Nephron (organoid): Measurements from ENCODE around the gene FBXO8.
A peak's percentile ranks its signal among the peaks of the same experiment; 100 is the strongest.

Experiments used
- H3K27ac Mint-ChIP-seq, 3 experiments: 2 replicates each; pipeline ENCODE4 v1.8.0; 2020; ENCODE audit warnings: mixed read lengths in 3 of 3, mild to moderate bottlenecking in 2 of 3, moderate library complexity in 1 of 3
- H3K27me3 Mint-ChIP-seq: 2 replicates; pipeline ENCODE4 v1.8.0; 2021; ENCODE audit warnings: low read depth, mild to moderate bottlenecking, moderate library complexity, mixed read lengths
- H3K36me3 Mint-ChIP-seq: 2 replicates; pipeline ENCODE4 v1.8.0; 2020; ENCODE audit warnings: low read depth, mixed read lengths
- H3K4me1 Mint-ChIP-seq: 2 replicates; pipeline ENCODE4 v1.8.0; 2020; ENCODE audit warnings: mixed read lengths
- H3K4me3 Mint-ChIP-seq, 3 experiments: 2 replicates each; pipeline ENCODE4 v1.8.0; 2020; ENCODE audit warnings: mild to moderate bottlenecking in 3 of 3, mixed read lengths in 3 of 3, moderate library complexity in 2 of 3
- H3K9me3 Mint-ChIP-seq: 2 replicates; pipeline ENCODE4 v1.8.0; 2020; ENCODE audit warnings: mixed read lengths
- CTCF ChIP-seq, 3 experiments: fragments of 200-600 bp; sonication (generic); IDR thresholded peaks; one replicate each; pipeline ENCODE4 v1.5.0; 2021; ENCODE audit warnings: antibody characterized with exemption in 3 of 3; ENCODE audit not compliant: unreplicated experiment in 3 of 3

The FBXO8 gene

GRCh38 chr4:174214101-174214878, 69.2 kb downstream of the FBXO8 start:
- no peak for TF ChIP-seq CTCF (IDR thresholded peaks at IDR 0.05; ENCODE audit: unreplicated experiment in 3 of 3)
- Mint-ChIP-seq H3K27ac (no peak overlapping the region), H3K4me1 (peaks cover 51% of the 10 kb centered on the region), H3K36me3 (no peaks in the 10 kb centered on the region), H3K27me3 (peaks cover 100% of the 10 kb centered on the region), H3K4me3 (peak overlapping the region; percentile 50 to 77 (median 69)), H3K9me3 (peaks cover 3% of the 10 kb centered on the region)

- Mint-ChIP-seq H3K27ac (no peak overlapping the region), H3K4me1 (peaks cover 53% of the 10 kb centered on the region), H3K4me3 (peak overlapping the region; percentile 50 to 77 (median 69)), H3K36me3 (no peaks in the 10 kb centered on the region), H3K9me3 (peaks cover 3% of the 10 kb centered on the region), H3K27me3 (peaks cover 100% of the 10 kb centered on the region)
- TF ChIP-seq CTCF (IDR thresholded peaks at IDR 0.05; ENCODE audit: unreplicated experiment in 3 of 3), result no peak
Observed at GRCh38 chr4:174213731-174214100, 69.8 kb downstream of the FBXO8 start.

GRCh38 chr4:174212061-174212460, 71.4 kb downstream of the FBXO8 start:
- H3K9me3 Mint-ChIP-seq, result peaks cover 3% of the 10 kb centered on the region
- H3K4me1 Mint-ChIP-seq, result peaks cover 40% of the 10 kb centered on the region
- H3K27me3 Mint-ChIP-seq, result peaks cover 100% of the 10 kb centered on the region
- H3K27ac Mint-ChIP-seq, result no peak overlapping the region
- H3K36me3 Mint-ChIP-seq, result no peaks in the 10 kb centered on the region
- peak overlapping the region in 2 of 3 experiments; percentile 28 to 49 for H3K4me3 Mint-ChIP-seq
- TF ChIP-seq CTCF (IDR thresholded peaks at IDR 0.05; ENCODE audit: unreplicated experiment in 3 of 3), result no peak

GRCh38 chr4:174211622-174212044, 71.8 kb downstream of the FBXO8 start:
- Mint-ChIP-seq H3K4me1 (peaks cover 37% of the 10 kb centered on the region), H3K27me3 (peaks cover 99% of the 10 kb centered on the region), H3K36me3 (no peaks in the 10 kb centered on the region), H3K27ac (no peak overlapping the region), H3K4me3 (peak overlapping the region in 2 of 3 experiments; percentile 24 to 28), H3K9me3 (peaks cover 3% of the 10 kb centered on the region)
- TF ChIP-seq CTCF (IDR thresholded peaks at IDR 0.05; ENCODE audit: unreplicated experiment in 3 of 3), result no peak

- no peak overlapping the region for H3K27ac Mint-ChIP-seq
- peaks cover 6% of the 10 kb centered on the region for H3K9me3 Mint-ChIP-seq
- TF ChIP-seq CTCF (IDR thresholded peaks at IDR 0.05; ENCODE audit: unreplicated experiment in 3 of 3), result no peak
- H3K36me3 Mint-ChIP-seq, result no peaks in the 10 kb centered on the region
- H3K4me3 Mint-ChIP-seq, result no peak overlapping the region
- peaks cover 99% of the 10 kb centered on the region for H3K27me3 Mint-ChIP-seq
- H3K4me1 Mint-ChIP-seq, result peaks cover 32% of the 10 kb centered on the region
Observed at GRCh38 chr4:174210952-174211490, 72.4 kb downstream of the FBXO8 start.

GRCh38 chr4:174210354-174210753, 73.1 kb downstream of the FBXO8 start:
- Mint-ChIP-seq H3K27me3 (peaks cover 99% of the 10 kb centered on the region), H3K4me3 (no peak overlapping the region), H3K36me3 (no peaks in the 10 kb centered on the region), H3K27ac (no peak overlapping the region), H3K4me1 (peaks cover 29% of the 10 kb centered on the region), H3K9me3 (peaks cover 6% of the 10 kb centered on the region)
- TF ChIP-seq CTCF (IDR thresholded peaks at IDR 0.05; ENCODE audit: unreplicated experiment in 3 of 3), result no peak
